Neural cell (in vitro differentiated cells): Measurements from ENCODE around the gene LRRC4. TPM values are rescaled to one million over a fixed set of nuclear protein-coding genes. Genes with fewer than 3 reads are reported as not detected.

Experiments
- H2AFZ ChIP-seq: fragments of 200-600, 300-800 bp; sonication (generic), shearing (Covaris generic); 2 replicates; pipeline ENCODE4 v1.6.0; 2014; ENCODE audit warnings: low read depth, mild to moderate bottlenecking, antibody characterized with exemption, low read length, moderate library complexity
- H3F3A ChIP-seq: fragments of 200-600 bp; shearing (Covaris generic); 2 replicates; pipeline ENCODE4 v1.6.1; 2016; ENCODE audit warnings: mild to moderate bottlenecking, moderate library complexity, mixed read lengths, antibody characterized with exemption, low read length; ENCODE audit not compliant: insufficient read depth, poor library complexity, severe bottlenecking
- H3K27ac ChIP-seq: fragments of 200-600, 300-800 bp; sonication (generic), shearing (Covaris generic); 2 replicates; pipeline ENCODE4 v1.5.1; 2014; ENCODE audit warnings: mild to moderate bottlenecking, low read length, moderate library complexity
- H3K27me3 ChIP-seq: fragments of 300-800, 200-600 bp; sonication (generic), shearing (Covaris generic); 2 replicates; pipeline ENCODE4 v1.6.0; 2014; ENCODE audit warnings: mild to moderate bottlenecking, low read depth, low read length, moderate library complexity; ENCODE audit not compliant: insufficient read depth
- H3K36me3 ChIP-seq: fragments of 300-800, 200-600 bp; sonication (generic), shearing (Covaris generic); 2 replicates; pipeline ENCODE4 v1.5.1; 2014; ENCODE audit warnings: mild to moderate bottlenecking, antibody characterized with exemption, low read length, moderate library complexity; ENCODE audit not compliant: insufficient read depth
- H3K4me2 ChIP-seq: fragments of 300-800, 200-600 bp; sonication (generic), shearing (Covaris generic); 2 replicates; pipeline ENCODE4 v1.6.0; 2014; ENCODE audit warnings: mild to moderate bottlenecking, low read length
- H3K4me3 ChIP-seq: fragments of 300-800, 200-600 bp; sonication (generic), shearing (Covaris generic); 2 replicates; pipeline ENCODE4 v1.5.1; 2014; ENCODE audit warnings: mild to moderate bottlenecking, low read length, moderate library complexity
- H3K79me2 ChIP-seq: fragments of 200-600 bp; shearing (Covaris generic); replicated peaks from 2 replicates; pipeline ENCODE4 v1.6.0; 2014; ENCODE audit warnings: mild to moderate bottlenecking, low read length, moderate library complexity; ENCODE audit not compliant: insufficient read depth
- H3K9ac ChIP-seq: fragments of 300-800, 200-600 bp; sonication (generic), shearing (Covaris generic); 2 replicates; pipeline ENCODE4 v1.6.1; 2016; ENCODE audit warnings: mild to moderate bottlenecking, low read length, mixed read lengths
- H3K9me2 ChIP-seq: fragments of 200-600 bp; shearing (Covaris generic); 2 replicates; pipeline ENCODE4 v1.6.1; 2016; ENCODE audit warnings: mild to moderate bottlenecking, low read length, mixed read lengths; ENCODE audit not compliant: insufficient read depth
- H3K9me3 ChIP-seq: fragments of 200-600, 300-800 bp; sonication (generic), shearing (Covaris generic); 2 replicates; pipeline ENCODE4 v1.6.1; 2016; ENCODE audit warnings: mild to moderate bottlenecking, mixed run types, low read length, moderate library complexity, mixed read lengths
- H4K20me1 ChIP-seq: fragments of 200-600 bp; shearing (Covaris generic); 2 replicates; pipeline ENCODE4 v1.6.1; 2016; ENCODE audit warnings: mild to moderate bottlenecking, mixed run types; ENCODE audit not compliant: insufficient read depth
- EP300 ChIP-seq: fragments of 450-650 bp; conservative IDR thresholded peaks from 2 replicates; pipeline ENCODE4 v1.6.1; 2014; ENCODE audit warnings: antibody characterized with exemption, mild to moderate bottlenecking, moderate library complexity; ENCODE audit not compliant: poor library complexity, severe bottlenecking
- EZH2 ChIP-seq: fragments of 200-600, 300-800 bp; shearing (Covaris generic), sonication (generic); IDR thresholded peaks from 2 replicates; pipeline ENCODE4 v1.6.1; 2014; ENCODE audit warnings: antibody characterized with exemption, low read length, borderline replicate concordance, mild to moderate bottlenecking; ENCODE audit not compliant: insufficient read depth, poor library complexity, severe bottlenecking
- MXI1 ChIP-seq: fragments of 450-650 bp; conservative IDR thresholded peaks from 2 replicates; pipeline ENCODE4 v1.6.1; 2014; ENCODE audit warnings: antibody characterized with exemption, mild to moderate bottlenecking; ENCODE audit not compliant: poor library complexity, severe bottlenecking
- POLR2AphosphoS5 ChIP-seq: IDR thresholded peaks from 2 replicates; pipeline ENCODE4 v1.6.1; 2012
- RAD21 ChIP-seq: fragments of 450-650 bp; conservative IDR thresholded peaks from 2 replicates; pipeline ENCODE4 v1.6.1; 2014; ENCODE audit warnings: antibody characterized with exemption, mild to moderate bottlenecking, moderate library complexity
- SMC3 ChIP-seq: fragments of 450-650 bp; conservative IDR thresholded peaks from 2 replicates; pipeline ENCODE4 v1.6.1; 2014; ENCODE audit warnings: antibody characterized with exemption, mild to moderate bottlenecking, moderate library complexity; ENCODE audit not compliant: poor library complexity
- TAF1 ChIP-seq: IDR thresholded peaks from 2 replicates; pipeline ENCODE4 v1.6.1; 2012; ENCODE audit warnings: low read depth
- polyA plus RNA-seq: library from polyadenylated mRNA; depleted of rRNA; stranded (reverse); fragments of >200 nt; gene quantifications from 2 replicates; pipeline ENCODE4 v1.2.3, GENCODE V29; 2014
- TF ChIP-seq, protein P1 (sequence below): IDR thresholded peaks from 2 replicates; pipeline ENCODE4 v1.6.1; 2012; ENCODE audit warnings: borderline replicate concordance
- TF ChIP-seq, protein P2 (sequence below): fragments of 450-650 bp; IDR thresholded peaks from 2 replicates; pipeline ENCODE4 v1.5.1; 2014; ENCODE audit warnings: antibody characterized with exemption, mild to moderate bottlenecking, moderate library complexity; ENCODE audit not compliant: poor library complexity, severe bottlenecking

The LRRC4 gene
- polyA plus RNA-seq, 1 donor from 2014 or later, result 15.7 TPM

DNA sequence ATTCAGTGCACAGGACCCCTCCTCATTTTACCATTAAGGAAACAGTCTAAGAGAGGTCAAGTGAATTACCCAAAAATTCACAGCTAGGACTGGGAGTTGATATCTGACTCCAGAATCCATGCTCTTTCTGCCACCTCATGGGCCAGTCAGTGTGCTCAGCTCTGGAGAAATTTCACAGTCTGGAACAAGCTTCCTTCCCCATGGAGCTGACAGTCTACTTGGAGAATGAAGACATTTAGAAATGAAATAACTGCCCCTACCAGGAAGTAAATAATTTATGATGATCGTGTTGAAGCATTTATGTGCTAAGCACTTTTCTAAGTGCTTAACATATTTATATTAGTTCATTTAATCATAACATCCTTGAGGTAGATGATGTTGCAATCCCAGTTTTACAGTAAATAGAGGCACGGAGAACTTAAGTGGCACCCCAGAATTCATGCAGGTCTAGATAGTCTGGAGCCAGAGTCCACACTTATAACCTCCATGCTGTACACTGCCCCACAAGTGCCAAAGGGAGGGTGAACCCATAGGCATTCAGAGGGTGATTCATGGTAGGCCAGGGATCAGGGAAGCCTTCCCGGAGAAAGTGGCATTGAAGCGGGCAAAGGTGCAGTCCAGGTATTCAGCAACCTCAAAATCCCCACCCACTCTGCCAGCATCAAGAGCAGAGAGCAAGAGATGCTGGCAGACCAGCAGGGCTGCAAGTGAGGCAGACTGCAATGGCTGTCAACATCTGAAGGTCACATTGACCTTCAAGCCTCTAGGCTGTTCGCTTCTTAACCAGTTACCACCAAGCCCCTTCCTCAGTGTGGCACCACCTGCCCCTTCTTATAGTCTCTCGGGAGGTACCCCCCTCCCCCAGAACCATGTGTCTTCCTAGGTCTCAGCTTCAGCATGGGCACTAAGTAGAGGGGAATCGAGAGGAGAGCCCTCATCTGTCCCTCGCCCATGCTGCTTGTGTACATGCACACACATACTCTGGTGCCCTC lies 38.4 kb upstream of the LRRC4 start:
- Histone ChIP-seq H4K20me1 (no peaks in the 10 kb centered on the region), H3K27ac (no peak overlapping the region), H3K9ac (no peak overlapping the region), H3K9me2 (no peaks in the 10 kb centered on the region), H3K9me3 (no peaks in the 10 kb centered on the region), H2AFZ (no peak overlapping the region), H3K27me3 (no peaks in the 10 kb centered on the region), H3K4me3 (no peak overlapping the region), H3K4me2 (no peak overlapping the region), H3K36me3 (no peaks in the 10 kb centered on the region), H3F3A (no peaks in the 10 kb centered on the region), H3K79me2 (no peaks in the 10 kb centered on the region)
- TF ChIP-seq, protein P1, sequence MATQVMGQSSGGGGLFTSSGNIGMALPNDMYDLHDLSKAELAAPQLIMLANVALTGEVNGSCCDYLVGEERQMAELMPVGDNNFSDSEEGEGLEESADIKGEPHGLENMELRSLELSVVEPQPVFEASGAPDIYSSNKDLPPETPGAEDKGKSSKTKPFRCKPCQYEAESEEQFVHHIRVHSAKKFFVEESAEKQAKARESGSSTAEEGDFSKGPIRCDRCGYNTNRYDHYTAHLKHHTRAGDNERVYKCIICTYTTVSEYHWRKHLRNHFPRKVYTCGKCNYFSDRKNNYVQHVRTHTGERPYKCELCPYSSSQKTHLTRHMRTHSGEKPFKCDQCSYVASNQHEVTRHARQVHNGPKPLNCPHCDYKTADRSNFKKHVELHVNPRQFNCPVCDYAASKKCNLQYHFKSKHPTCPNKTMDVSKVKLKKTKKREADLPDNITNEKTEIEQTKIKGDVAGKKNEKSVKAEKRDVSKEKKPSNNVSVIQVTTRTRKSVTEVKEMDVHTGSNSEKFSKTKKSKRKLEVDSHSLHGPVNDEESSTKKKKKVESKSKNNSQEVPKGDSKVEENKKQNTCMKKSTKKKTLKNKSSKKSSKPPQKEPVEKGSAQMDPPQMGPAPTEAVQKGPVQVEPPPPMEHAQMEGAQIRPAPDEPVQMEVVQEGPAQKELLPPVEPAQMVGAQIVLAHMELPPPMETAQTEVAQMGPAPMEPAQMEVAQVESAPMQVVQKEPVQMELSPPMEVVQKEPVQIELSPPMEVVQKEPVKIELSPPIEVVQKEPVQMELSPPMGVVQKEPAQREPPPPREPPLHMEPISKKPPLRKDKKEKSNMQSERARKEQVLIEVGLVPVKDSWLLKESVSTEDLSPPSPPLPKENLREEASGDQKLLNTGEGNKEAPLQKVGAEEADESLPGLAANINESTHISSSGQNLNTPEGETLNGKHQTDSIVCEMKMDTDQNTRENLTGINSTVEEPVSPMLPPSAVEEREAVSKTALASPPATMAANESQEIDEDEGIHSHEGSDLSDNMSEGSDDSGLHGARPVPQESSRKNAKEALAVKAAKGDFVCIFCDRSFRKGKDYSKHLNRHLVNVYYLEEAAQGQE, result no peak
- TF ChIP-seq, protein P2, sequence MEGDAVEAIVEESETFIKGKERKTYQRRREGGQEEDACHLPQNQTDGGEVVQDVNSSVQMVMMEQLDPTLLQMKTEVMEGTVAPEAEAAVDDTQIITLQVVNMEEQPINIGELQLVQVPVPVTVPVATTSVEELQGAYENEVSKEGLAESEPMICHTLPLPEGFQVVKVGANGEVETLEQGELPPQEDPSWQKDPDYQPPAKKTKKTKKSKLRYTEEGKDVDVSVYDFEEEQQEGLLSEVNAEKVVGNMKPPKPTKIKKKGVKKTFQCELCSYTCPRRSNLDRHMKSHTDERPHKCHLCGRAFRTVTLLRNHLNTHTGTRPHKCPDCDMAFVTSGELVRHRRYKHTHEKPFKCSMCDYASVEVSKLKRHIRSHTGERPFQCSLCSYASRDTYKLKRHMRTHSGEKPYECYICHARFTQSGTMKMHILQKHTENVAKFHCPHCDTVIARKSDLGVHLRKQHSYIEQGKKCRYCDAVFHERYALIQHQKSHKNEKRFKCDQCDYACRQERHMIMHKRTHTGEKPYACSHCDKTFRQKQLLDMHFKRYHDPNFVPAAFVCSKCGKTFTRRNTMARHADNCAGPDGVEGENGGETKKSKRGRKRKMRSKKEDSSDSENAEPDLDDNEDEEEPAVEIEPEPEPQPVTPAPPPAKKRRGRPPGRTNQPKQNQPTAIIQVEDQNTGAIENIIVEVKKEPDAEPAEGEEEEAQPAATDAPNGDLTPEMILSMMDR, result no peak
- no peak for TF ChIP-seq RAD21
- TF ChIP-seq TAF1, result no peak
- TF ChIP-seq POLR2AphosphoS5, result no peak
- no peak for TF ChIP-seq EZH2
- TF ChIP-seq MXI1, result no peak
- no peak for TF ChIP-seq EP300
- TF ChIP-seq SMC3, result no peak

DNA sequence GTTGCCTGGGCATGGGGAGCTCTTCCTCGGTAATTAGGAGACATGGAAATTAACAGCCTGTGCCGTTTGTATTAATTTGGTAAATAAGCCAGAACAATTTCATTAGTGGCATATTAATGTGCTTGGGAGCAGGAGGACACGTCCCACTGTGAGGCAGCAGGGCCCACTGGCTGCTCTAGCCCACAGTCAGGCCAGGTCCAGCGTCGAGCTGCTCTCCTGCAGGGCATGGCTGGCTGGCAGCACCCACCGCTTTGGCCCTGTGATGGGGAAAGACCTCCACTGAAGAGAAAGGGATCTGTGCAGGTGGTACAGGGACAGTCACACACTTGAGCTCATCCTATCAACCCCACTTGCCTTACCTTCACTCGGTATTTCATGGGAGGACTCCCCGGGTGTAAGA lies 37.5 kb upstream of the LRRC4 start:
- Histone ChIP-seq H3K9me3 (no peaks in the 10 kb centered on the region), H3K27ac (no peak overlapping the region), H4K20me1 (no peaks in the 10 kb centered on the region), H3K4me2 (no peak overlapping the region), H3K79me2 (no peaks in the 10 kb centered on the region), H3F3A (no peaks in the 10 kb centered on the region), H3K9me2 (no peaks in the 10 kb centered on the region), H2AFZ (no peak overlapping the region), H3K36me3 (no peaks in the 10 kb centered on the region), H3K27me3 (no peaks in the 10 kb centered on the region), H3K9ac (no peak overlapping the region), H3K4me3 (no peak overlapping the region)
- no peak for TF ChIP-seq EZH2
- TF ChIP-seq EP300, result no peak
- TF ChIP-seq, protein P1, result no peak
- no peak for TF ChIP-seq RAD21
- no peak for TF ChIP-seq MXI1
- TF ChIP-seq, protein P2, result no peak
- no peak for TF ChIP-seq TAF1
- TF ChIP-seq SMC3, result no peak
